ENCODE measurements around the gene OR2W3. TPM values are rescaled to one million over a fixed set of nuclear protein-coding genes. Genes with fewer than 3 reads are reported as not detected.

Gene OR2W3
- total RNA-seq, 1 experiment from 2014 or later = not detected

DNA sequence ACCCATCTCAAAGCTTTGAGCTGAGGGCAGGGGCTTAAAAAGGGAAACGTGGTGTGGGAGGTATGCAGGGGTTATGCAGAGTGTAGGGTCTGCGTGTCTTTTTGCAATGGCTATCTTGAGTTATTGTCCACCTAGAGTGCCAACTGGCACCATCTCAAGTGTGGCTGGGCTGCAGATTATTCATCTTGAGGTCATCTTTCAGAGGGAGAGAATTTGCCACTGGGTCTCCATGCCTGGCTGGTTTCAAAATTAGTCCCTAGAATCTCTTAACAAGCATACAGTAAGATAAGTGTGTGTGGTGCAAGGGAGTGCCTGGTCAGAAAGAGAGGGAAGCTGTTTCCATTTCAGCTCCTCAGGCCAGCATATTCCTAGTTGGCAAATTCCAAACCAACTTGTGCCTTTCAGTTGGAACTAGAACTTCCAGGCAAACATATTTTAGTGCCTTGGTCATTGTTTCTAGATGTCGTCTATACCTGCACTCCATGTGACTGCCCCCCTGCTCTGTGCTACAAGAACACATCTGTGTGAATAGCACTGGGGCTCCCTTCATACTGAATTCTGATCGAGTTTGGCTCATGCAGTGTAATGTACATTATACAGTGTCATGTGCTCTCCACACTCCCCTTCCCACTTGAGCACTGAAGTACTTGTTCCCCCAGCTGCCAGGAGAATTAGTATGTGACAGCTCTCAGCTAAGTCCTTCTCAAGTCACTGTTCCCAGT, 19.7 kb downstream of the OR2W3 start:
- no peak overlapping the region for H3K27ac ChIP-seq (ENCODE audit: low read depth, low read length)
- ChIA-PET RAD21 (ENCODE audit: low non-redundant PET in 1 of 2, low total read pairs in 2 of 2, uncharacterized antibody in 2 of 2, unreplicated experiment in 2 of 2) (no interaction called here), CTCF (no interaction called here), POLR2A (no interaction called here)
- H3K9me3 ChIP-seq (ENCODE audit: control insufficient read depth in 1 of 2, insufficient read depth in 1 of 2, low read depth in 1 of 2, low read length in 2 of 2) = peaks cover 6 to 21% of the 10 kb centered on the region in 2 experiments; a peak in 2 of 4 replicates
- no peaks in the 10 kb centered on the region for H4K20me1 ChIP-seq (ENCODE audit: insufficient read depth)
- H3K4me1 ChIP-seq (ENCODE audit: control insufficient read depth in 1 of 2, insufficient read depth in 2 of 2, low read length in 2 of 2) = no peaks in the 10 kb centered on the region
- no peak overlapping the region for H3K9ac ChIP-seq (ENCODE audit: low read length)
- no peak overlapping the region for H3K4me3 ChIP-seq (replicated peaks in 1 of 2; ENCODE audit: low read depth in 1 of 2, low read length in 2 of 2)
- no peaks in the 10 kb centered on the region for H3K36me3 ChIP-seq (ENCODE audit: control insufficient read depth in 1 of 2, insufficient read depth in 2 of 2, low read length in 2 of 2)
- H2AFZ ChIP-seq (ENCODE audit: low read depth, low read length, poor library complexity, severe bottlenecking) = no peak overlapping the region
- no peak overlapping the region for H3K4me2 ChIP-seq (ENCODE audit: low read length)
- DNase-seq (ENCODE audit: low read depth, low spot score) = no peak
- TF ChIP-seq TCF7L2 (IDR thresholded peaks at IDR 0.05; ENCODE audit: borderline replicate concordance, extremely low read depth, insufficient read depth, insufficient read length) = no peak
- no peak for TF ChIP-seq EZH2phosphoT487 (IDR thresholded peaks at IDR 0.05; ENCODE audit: borderline replicate concordance)
- no peak for TF ChIP-seq POLR2A (IDR thresholded peaks at IDR 0.05; ENCODE audit: borderline replicate concordance, extremely low read depth, insufficient read depth, insufficient read length)
- TF ChIP-seq YY1 (IDR thresholded peaks at IDR 0.05; ENCODE audit: extremely low read depth, insufficient replicate concordance, low read depth, low read length) = no peak
- TF ChIP-seq ZNF274 (IDR thresholded peaks at IDR 0.05; ENCODE audit: low read depth, low read length) = no peak
- no peak for TF ChIP-seq ELF1 (IDR thresholded peaks at IDR 0.05; ENCODE audit: borderline replicate concordance, low read depth)
- no peak for TF ChIP-seq JUND (IDR thresholded peaks at IDR 0.05)
- no peak for TF ChIP-seq FOSL1 (IDR thresholded peaks at IDR 0.05; ENCODE audit: low read depth)
- TF ChIP-seq EZH2 (IDR thresholded peaks at IDR 0.05) = no peak
- no peak for TF ChIP-seq RAD21 (IDR thresholded peaks at IDR 0.05; ENCODE audit: low read depth)
- TF ChIP-seq, protein P1, sequence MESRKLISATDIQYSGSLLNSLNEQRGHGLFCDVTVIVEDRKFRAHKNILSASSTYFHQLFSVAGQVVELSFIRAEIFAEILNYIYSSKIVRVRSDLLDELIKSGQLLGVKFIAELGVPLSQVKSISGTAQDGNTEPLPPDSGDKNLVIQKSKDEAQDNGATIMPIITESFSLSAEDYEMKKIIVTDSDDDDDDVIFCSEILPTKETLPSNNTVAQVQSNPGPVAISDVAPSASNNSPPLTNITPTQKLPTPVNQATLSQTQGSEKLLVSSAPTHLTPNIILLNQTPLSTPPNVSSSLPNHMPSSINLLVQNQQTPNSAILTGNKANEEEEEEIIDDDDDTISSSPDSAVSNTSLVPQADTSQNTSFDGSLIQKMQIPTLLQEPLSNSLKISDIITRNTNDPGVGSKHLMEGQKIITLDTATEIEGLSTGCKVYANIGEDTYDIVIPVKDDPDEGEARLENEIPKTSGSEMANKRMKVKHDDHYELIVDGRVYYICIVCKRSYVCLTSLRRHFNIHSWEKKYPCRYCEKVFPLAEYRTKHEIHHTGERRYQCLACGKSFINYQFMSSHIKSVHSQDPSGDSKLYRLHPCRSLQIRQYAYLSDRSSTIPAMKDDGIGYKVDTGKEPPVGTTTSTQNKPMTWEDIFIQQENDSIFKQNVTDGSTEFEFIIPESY (IDR thresholded peaks at IDR 0.05; ENCODE audit: extremely low read depth, insufficient replicate concordance, low read length) = no peak
- no peak for TF ChIP-seq CBX3 (IDR thresholded peaks at IDR 0.05; ENCODE audit: low read depth)
- TF ChIP-seq, protein P2, sequence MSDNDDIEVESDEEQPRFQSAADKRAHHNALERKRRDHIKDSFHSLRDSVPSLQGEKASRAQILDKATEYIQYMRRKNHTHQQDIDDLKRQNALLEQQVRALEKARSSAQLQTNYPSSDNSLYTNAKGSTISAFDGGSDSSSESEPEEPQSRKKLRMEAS (IDR thresholded peaks at IDR 0.05) = no peak
- TF ChIP-seq CEBPB (IDR thresholded peaks at IDR 0.05; ENCODE audit: low read depth) = no peak
- no peaks in the 10 kb centered on the region for H3K27me3 ChIP-seq (ENCODE audit: insufficient read depth, low read length)
- no TSS peak for BruUV-seq (replicated peaks)
- intact Hi-C loops (cut with micrococcal nuclease) = no loop called here
- H3K9me2 ChIP-seq (ENCODE audit: insufficient read depth) = no peaks in the 10 kb centered on the region
- no peaks in the 10 kb centered on the region for H3K79me2 ChIP-seq (ENCODE audit: insufficient read depth, low read length)
- no peak for ATAC-seq

All from HCT116 (cell line).